Ishikawa (cell line): Measurements from ENCODE around the gene DNAJB12.
A peak's percentile ranks its signal among the peaks of the same experiment; 100 is the strongest.

Experiments used
- CEBPB ChIP-seq: IDR thresholded peaks from 2 replicates; pipeline ENCODE4 v1.6.1; 2012
- CREB1 ChIP-seq: IDR thresholded peaks from 2 replicates; pipeline ENCODE4 v1.6.1; 2012; ENCODE audit warnings: low read depth
- EGR1 ChIP-seq: IDR thresholded peaks from 2 replicates; pipeline ENCODE4 v1.6.1; 2012
- EP300 ChIP-seq: IDR thresholded peaks from 2 replicates; pipeline ENCODE4 v1.6.1; 2012; ENCODE audit warnings: borderline replicate concordance
- FOXM1 ChIP-seq: IDR thresholded peaks from 2 replicates; pipeline ENCODE4 v1.6.1; 2012; ENCODE audit warnings: low read depth, borderline replicate concordance
- MAX ChIP-seq: IDR thresholded peaks from 2 replicates; pipeline ENCODE4 v1.6.1; 2012
- NFIC ChIP-seq: IDR thresholded peaks from 2 replicates; pipeline ENCODE4 v1.6.1; 2012
- RAD21 ChIP-seq: IDR thresholded peaks from 2 replicates; pipeline ENCODE4 v1.6.1; 2012; ENCODE audit warnings: low read depth
- REST ChIP-seq: IDR thresholded peaks from 2 replicates; pipeline ENCODE4 v1.6.1; 2012; ENCODE audit warnings: low read depth, mild to moderate bottlenecking
- TAF1 ChIP-seq: IDR thresholded peaks from 2 replicates; pipeline ENCODE4 v1.6.1; 2012; ENCODE audit warnings: low read depth, mild to moderate bottlenecking
- TCF12 ChIP-seq: IDR thresholded peaks from 2 replicates; pipeline ENCODE4 v1.6.1; 2012; ENCODE audit warnings: low read depth
- TEAD4 ChIP-seq: IDR thresholded peaks from 2 replicates; pipeline ENCODE4 v1.6.1; 2012
- USF1 ChIP-seq: IDR thresholded peaks from 2 replicates; pipeline ENCODE4 v1.6.1; 2012
- YY1 ChIP-seq: IDR thresholded peaks from 2 replicates; pipeline ENCODE4 v1.6.1; 2012; ENCODE audit warnings: low read depth
- ZBTB7A ChIP-seq: IDR thresholded peaks from 2 replicates; pipeline ENCODE4 v1.6.1; 2012; ENCODE audit warnings: low read depth

DNAJB12 gene

DNA sequence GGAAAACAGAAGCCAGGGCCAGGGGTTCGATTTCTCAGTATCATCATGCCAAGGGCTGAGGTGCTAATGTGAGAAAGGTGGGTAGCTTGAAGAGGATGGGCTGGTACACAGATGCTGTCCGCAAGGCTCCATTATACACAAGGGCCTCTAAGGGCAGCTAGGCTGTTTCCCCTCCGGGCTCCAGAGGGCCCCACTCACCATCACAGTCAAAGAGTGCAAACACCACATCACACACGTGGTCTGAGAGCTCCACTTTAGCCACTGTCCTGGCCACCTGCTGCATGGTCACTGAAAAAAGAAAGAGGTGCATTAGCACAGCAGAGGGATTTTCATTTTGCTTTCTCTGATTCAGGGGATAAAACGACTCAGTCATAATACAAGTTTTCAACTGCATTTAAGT, 20.9 kb upstream of the DNAJB12 start:
- TF ChIP-seq RAD21 (peak; percentile 32; the same call in 1 of the 2 replicates), CEBPB (no peak)

- TF ChIP-seq RAD21, result peak; percentile 17; the same call in 1 of the 2 replicates
- no peak for TF ChIP-seq REST
These were observed 20.5 kb upstream of the DNAJB12 start for GRCh38 chr10:72375173-72375572.

GRCh38 chr10:72370201-72370722, 15.5 kb upstream of the DNAJB12 start:
- TF ChIP-seq NFIC (no peak), ZBTB7A (no peak), TEAD4 (no peak), RAD21 (no peak), CREB1 (no peak)

GRCh38 chr10:72367301-72367960, 12.7 kb upstream of the DNAJB12 start:
- TF ChIP-seq TAF1 (no peak), MAX (no peak), TCF12 (no peak), EP300 (no peak), NFIC (no peak), FOXM1 (no peak), YY1 (no peak), EGR1 (no peak), CEBPB (no peak), TEAD4 (no peak), RAD21 (no peak), ZBTB7A (no peak), CREB1 (no peak), USF1 (no peak), REST (no peak)

DNA sequence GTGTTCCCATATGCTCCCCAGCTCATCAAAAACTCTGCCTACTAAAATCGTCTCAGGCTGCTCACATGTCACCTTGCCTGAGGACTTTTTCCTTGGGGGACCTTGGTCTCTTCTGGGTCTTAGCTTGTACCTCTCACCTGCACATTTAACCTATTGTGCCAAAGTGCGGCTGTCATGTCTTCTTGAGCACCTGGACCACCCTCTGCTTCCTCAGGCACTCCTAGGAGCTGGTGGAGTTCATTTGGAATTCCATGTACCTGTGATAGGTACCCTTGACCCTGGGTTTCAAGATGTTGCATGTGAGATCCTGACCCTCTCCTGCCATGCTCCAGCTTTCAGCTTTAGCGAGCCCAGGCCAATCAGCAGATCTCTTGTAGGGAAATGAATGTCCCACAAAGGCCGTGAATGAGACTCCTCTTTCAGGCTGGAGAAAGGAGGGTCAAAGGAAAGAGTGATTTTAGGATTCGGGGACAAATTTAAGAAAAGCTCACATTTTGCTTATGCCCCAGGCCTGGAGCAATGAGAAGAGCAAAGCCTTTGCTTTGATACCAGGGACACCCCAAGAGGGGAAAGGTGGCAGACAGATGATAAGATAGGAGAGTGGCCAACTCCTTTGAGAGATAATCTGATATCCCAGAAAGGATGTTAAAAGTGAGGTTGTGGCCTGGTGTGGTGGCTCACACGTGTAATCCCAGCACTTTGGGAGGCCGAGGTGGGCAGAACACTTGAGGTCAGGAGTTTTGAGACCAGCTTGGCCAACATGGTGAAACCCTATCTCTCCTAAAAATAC, 10.6 kb upstream of the DNAJB12 start:
- no peak for TF ChIP-seq REST
- TF ChIP-seq TCF12, result no peak
- TF ChIP-seq FOXM1, result no peak
- TF ChIP-seq RAD21, result no peak
- no peak for TF ChIP-seq YY1
- TF ChIP-seq TAF1, result no peak
- no peak for TF ChIP-seq TEAD4
- no peak for TF ChIP-seq ZBTB7A
- TF ChIP-seq USF1, result no peak
- TF ChIP-seq NFIC, result no peak
- no peak for TF ChIP-seq EP300
